Right renal pelvis (tissue), 4 donors: ENCODE data around the gene PAPSS2. TPM values are rescaled to one million over a fixed set of nuclear protein-coding genes. Genes with fewer than 3 reads are reported as not detected.
A peak's percentile ranks its signal among the peaks of the same experiment; 100 is the strongest.
"Not testable (repeated sequence)": the region's sequence is repeated elsewhere in the genome, so short reads cannot be mapped to it uniquely, and the experiment has no call there.

Source experiments
- DNase-seq, 4 donors: peaks; one replicate each; pipeline ENCODE4 v3.0.0-alpha.2; 2013; ENCODE audit warnings: low read depth in 4 of 4, low spot score in 3 of 4, missing footprints in 1 of 4
- polyA plus RNA-seq, 4 donors: library from polyadenylated mRNA; unstranded; fragments of 120-200 nt; gene quantifications; one replicate each; pipeline ENCODE4 v1.2.1, GENCODE V29; 2013; ENCODE audit not compliant: insufficient read length in 4 of 4

PAPSS2 gene
- polyA plus RNA-seq, 4 donors = 46.4 to 56.1 (median 51.5) TPM

DNA sequence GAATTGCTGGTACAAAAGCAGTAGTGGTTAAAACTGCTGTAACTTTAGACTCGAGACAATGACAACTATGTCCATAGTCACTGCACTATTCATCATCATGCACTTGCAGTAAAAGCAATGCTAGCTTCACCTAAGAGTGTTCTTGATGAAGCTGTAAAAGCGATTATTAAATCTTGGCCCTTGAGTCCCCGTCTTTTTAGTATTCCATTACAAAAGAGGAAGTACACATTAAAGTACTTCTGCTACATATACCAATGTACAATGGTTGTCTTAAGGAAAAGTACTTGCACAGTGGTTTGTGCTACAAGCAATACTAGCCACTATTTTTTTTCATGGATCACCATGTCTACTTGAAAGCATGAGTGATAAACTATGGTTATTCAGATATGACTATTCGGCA, 80.0 kb downstream of the PAPSS2 start:
- no peak for DNase-seq

DNA sequence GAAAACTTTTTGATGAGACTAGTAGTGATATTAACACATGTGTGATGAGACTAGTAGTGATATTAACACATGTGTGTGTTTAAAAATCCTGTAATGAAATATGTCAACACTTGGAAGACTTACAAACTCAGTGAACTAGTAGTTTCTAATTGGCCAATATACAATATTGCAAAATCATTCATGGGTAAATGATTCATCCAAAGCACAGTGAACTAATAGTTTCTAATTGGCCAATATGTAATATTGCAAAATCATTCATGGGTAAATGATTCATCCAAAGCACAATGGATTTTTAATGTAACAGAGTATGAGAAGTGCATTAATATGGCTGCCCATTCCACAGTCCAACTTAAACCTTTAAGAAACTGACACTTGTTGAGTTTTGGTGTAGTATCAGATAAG, 80.6 kb downstream of the PAPSS2 start:
- DNase-seq = no peak

DNA sequence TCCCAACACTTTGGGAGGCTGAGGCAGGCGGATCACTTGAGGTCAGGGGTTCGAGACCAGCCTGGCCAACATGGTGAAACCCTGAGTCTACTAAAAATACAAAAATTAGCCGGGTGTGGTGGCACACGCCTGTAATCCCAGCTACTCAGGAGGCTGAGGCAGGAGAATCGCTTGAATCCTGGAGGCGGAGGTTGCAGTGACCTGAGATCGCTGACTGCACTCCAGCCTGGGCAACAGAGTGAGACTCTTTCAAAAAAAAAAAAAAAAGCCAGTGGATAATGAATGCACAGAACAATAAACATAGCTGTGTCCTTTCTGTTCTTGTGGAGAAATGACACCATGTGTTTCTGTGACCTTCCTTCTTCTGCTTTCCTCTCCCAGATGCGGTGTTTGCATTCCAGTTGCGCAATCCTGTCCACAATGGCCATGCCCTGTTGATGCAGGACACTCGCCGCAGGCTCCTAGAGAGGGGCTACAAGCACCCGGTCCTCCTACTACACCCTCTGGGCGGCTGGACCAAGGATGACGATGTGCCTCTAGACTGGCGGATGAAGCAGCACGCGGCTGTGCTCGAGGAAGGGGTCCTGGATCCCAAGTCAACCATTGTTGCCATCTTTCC, 83.4 kb downstream of the PAPSS2 start:
- DNase-seq = not testable (repeated sequence)

DNA sequence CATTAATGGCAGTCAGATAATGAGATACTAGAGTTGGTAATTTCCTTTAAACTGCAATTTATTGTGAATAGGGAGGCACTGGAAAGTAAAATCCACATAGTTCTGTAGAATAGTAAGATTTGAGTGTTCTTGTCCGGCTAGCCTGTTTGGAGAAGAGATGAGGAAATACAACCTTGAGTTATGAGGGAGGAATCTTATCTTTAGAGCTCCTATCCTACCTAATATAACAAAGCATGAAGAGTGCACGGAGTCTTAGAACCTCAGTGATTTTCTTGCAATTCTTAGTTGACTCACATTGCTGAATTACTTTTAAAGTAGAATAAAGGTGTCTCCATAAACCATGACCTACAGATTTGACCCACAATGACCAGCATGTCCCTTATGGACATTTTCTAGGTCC, 84.9 kb downstream of the PAPSS2 start:
- no peak for DNase-seq

DNA sequence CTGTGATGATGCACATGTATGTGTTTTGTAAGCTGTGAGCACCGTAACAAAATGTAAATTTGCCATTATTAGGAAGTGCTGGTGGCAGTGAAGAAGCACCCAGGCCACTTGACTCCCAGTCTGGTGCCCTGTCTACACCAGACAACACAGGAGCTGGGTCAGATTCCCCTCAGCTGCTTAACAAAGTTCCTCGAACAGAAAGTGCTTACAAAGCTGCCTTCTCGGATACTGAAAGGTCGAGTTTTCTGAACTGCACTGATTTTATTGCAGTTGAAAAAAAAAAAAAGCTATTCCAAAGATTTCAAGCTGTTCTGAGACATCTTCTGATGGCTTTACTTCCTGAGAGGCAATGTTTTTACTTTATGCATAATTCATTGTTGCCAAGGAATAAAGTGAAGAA, 87.2 kb downstream of the PAPSS2 start:
- DNase-seq = no peak

DNA sequence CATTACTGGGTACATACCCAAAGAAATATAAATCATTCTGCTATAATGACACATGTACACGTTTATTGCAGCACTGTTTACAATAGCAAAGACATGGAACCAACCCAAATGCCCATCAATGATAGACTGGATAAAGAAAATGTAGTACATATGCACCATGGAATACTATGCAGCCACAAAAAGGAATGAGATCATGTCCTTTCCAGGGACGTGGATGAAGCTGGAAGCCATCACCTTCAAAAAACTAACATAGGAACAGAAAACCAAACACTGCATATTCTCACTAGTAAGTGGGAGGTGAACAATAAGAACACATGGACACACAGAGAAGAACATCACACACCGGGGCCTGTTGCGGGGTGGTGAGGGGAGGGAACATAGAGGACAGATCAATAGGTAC, 88.6 kb downstream of the PAPSS2 start:
- not testable (repeated sequence) for DNase-seq

DNA sequence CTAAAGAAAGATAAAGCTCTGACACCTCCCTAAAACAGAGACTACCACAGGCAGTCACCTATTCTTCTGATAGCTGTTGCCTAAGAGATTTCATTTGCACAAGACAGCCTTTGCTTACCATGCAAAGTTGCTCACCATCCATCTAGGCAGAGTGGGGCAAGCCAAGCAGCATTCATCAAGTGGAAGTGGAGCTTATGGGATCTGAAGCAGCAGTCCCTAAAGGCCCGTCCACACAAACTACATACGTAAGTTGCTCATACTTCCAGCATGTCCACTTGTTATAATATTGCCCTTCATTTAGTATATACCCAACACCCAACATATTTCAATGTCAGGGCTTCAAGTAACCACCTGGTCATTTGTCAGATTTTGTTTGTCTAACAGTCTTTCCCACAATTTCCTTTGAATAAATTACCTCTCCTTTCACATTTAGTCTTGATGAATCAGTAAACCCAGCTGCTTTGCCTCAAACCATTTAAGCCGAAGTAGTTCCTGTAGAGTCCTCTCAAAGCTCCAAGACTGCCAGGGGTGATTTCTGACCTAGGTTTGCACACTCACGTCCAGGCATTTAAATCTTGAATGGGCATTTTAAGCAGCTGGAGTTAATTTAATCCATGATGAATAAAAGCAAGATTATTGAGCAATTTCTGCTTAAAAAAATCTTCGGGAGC, 90.5 kb downstream of the PAPSS2 start:
- DNase-seq = peak in 2 of 4 donors; percentile 17 to 38

DNA sequence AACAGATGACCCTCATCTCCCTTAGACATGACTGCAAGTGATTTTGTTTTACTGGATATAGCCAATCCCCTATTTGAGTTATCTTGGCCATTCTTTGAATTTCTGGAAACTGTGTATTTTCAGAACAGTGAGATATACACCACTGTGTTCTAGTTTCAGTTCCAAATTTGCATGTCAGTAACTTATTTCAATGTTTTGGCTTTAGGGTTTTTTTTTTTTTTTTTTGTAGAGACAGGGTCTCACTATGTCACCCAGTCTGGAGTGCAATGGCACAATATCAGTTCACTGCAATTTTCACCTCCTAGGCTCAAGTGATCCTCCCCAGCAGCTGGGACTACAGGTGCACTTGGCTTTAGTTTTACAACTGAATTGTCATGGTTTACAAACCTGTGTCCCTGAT, 91.1 kb downstream of the PAPSS2 start:
- no peak for DNase-seq

DNA sequence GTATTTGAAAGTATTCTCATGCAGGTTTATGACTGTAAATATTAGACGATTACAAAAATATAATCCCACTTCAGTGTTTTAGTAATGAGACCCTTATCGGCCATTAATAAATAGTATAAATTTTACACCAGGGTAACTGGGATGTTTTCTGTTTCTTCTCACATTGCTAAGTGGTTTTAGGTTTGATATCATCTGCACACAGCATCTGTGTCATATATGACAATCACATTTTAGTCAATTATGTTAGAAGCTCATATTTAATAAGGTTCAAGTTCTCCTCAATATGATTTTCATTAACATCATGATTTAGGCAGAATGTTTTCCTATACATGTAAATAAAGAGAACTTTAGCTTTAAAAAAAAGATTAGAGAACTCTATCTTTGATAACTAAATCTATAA, 91.6 kb downstream of the PAPSS2 start:
- no peak for DNase-seq

DNA sequence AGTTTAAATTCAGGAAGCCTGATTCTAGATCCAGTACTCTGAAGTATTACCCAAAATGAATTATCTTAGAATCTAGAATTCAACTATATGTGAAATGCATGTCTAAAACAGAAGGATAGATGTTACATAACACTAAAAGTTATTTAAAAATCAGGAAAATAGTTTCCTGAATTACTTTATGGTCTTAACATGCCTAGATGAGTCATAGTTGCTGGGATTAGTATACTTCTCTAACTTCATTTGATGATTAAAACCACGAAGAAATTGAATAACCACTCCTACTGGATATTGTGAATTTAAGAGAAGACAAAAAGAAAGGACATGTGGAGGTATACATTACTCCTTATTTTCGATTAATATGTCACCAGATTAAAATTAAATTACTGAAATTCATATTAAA, 92.9 kb downstream of the PAPSS2 start:
- DNase-seq = no peak

DNA sequence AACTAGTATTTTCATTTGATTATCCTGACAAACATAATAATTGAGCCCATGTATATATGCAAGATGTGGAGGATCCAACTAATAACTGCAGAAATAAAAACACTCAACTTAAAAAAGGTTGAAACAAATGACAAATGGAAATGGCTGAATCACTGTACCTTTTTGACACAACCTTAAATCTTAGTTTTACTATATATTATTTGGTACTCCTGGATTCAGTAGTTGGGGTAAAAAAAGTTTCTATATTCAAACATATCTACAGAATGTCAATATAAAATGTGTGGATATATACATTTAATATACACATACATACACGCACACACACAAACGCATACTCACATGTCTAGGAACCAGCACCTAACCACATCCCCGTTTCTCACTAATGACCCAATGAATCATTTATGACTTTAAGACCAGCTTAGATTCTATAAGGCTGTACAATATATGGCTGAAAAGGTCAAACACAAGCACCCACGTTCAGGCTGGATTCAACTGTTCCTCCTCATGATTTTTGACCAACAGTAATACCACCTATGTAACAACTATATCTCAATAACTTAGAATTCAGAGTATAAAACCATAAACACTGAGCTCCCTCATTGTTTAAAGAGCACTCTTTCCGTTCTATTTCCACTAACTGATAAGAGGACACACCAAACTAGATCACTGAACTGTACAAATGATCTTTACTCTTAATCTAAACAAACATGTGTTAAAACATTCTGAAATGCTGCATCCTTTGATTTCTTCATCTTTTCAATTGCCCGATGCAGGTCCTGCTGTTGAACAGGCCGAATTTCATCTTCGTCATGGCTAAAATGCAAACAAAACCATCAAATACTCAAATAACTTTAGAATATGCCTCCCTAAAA, 94.6 kb downstream of the PAPSS2 start:
- DNase-seq = no peak

DNA sequence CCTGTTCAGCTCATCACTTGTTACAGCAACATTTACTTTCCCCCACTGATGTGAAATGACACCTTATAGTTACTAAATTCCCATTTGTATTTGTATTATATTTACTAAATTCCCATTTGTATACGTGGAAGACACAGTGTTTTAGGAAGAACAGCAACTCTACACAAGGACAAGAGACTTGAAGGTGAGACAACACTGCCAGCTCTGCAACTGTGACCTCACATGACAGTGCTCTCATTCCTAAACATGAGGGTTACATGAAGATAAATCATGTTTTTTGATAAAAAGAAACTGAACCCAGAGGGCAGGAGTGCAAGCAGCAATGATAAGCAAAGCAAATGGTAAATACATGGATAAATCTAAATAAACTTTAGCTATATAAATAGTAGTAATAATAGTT, 98.0 kb downstream of the PAPSS2 start:
- DNase-seq = no peak

DNA sequence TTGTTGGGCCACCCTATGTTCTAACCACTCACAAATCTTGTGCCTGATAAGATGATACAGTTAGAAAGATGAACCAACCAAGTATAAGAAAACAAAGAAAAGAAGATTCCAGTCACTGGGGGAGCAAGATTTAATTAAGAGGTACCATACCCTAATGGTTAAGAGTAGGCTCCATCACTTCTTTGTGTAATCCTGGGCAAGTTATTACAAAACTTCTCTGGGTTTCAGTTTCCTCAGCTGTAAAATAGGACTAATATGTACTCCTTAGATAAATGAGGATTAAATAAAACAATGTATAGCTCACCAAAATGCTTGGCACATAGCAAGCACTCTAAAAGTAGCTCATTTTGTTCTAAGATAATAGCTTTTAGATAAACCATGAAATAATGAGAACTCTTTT, 99.9 kb downstream of the PAPSS2 start:
- DNase-seq = no peak

DNA sequence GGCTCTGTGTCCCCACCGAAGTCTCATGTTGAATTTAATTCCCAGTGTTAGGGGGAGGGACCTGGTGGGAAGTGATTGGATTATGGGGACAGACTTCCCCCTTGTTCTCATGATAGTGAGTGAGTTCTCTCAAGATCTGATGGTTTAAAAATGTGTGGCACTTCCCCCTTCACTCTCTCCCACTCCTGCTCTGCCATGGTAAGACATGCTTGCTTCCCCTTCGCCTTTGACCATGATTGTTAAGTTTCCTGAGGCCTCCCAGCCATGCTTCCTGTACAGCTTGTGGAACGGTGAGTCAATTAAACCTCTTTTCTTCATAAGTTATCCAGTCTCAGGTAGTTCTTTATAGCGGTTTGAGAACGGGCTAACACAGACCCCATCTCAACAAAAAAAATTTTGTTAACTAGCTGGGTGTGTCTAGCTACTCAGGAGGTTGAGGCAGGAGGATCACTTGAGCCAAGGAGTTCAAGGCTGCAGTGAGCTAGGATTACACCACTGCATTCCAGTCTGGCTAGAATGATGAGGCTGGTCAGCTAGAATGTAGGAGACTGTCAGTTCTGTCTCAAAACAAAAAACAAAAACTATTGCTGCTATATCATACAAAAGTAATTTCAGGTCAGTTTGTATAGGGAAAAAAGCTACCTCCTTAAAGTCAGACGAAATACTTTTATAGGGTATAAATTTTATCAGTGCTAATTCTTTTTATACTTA, 100.7 kb downstream of the PAPSS2 start:
- DNase-seq = no peak

DNA sequence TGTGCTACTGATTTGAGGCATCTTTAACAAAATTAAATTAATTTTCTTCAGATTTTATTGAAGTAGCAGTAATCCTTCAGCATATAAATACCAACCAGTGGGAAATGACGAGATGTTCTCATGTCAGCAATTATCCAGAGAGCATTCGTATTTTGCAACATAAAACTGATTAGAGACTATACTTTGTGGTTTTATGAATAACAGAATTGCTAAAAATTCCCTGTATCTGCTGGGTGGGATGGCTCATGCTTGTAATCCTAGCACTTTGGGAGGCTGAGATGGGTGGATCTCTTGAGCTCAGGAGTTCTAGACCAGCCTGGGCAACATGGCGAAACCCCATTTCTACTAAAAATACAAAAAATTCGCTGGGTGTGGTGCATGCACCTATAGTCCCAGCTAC, 101.5 kb downstream of the PAPSS2 start:
- DNase-seq = no peak

DNA sequence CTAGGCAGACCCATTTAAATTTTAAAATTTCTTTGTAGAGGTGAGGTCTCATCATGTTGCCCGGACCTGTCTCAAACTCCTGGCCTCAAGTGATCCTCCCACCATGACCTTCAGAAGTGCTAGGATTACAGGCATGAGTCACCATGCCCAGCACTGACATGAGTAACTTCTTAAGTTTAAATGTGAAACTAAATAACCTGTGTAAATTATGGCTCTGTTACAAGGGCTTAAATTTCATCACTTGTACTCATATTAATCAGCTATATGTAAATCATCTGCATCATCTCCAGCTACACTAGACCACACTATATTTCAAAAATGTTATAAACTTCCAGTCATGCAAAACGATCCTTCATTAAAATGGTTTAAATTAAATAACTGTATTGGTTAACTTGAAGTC, 102.2 kb downstream of the PAPSS2 start:
- DNase-seq = no peak

DNA sequence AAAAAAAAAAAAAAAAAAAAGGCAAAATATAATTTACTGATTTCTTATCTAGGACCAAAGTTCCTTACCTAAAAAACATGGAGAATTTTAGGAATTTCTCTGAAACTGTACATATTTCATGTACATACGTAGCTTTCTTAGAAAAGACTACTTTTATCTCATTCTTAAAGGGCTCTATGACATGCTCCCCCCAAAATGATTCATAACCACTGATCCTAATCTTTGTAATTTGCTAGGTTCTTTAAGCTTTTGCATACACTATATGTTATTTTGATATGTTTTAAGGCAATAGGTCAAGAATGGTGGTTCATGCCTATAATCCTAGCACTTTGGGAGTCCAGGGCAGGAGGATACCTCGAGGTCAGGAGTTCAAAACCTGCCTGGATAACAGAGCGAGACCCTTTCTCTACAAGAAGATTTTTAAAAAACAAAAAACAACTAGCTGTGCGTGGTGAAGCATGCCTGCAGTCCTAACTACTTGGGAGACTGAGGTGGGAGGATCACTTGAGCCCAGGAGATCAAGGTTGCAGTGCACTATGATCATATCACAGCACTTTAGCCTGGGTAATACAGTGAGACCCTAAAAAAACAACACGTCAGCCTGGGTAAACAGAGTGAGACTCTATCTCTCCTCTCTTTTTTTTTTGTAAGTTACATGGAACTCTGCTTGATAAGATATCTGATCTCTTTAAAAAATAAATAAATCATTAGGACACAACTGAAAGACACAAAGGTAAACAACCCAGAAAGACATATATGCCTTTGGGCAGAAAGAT, 103.6 kb downstream of the PAPSS2 start:
- no peak for DNase-seq

DNA sequence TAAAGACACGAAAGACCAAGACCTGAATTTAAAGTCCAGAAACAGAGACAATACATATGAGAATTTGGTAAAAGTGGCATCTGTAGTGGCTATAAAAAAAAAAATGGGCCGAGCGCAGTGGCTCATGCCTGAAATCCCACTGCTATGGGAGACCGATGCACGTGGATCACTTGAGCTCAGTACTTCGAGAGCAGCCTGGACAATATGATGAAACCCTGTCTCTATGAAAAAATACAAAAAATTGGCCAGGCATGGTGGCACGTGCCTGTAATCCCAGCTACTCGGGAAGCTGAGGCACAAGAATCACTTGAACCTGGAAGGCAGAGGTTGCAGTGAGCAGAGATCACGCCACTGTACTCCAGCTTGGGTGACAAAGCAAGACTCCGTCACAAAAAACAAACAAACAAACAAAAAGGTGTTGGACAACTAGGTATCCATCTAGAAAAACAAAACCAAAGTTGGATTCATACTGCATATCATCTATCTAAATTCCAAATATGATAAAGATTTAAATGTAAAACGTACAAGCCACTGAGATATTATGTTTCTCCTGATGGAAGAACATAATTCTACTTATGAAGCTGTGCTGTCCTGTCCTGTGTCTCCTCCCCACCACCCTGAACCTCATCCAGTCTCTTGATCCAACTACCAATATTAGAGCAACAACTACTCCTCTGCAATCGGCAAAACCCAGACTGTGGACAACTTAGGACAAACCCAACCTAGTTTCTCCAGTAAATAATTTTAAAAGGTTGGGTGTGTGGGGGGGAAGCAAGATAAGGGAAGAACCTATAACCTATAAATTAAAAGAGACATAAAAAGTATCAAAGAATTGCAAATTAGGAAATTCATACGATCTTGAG, 104.6 kb downstream of the PAPSS2 start:
- no peak for DNase-seq

DNA sequence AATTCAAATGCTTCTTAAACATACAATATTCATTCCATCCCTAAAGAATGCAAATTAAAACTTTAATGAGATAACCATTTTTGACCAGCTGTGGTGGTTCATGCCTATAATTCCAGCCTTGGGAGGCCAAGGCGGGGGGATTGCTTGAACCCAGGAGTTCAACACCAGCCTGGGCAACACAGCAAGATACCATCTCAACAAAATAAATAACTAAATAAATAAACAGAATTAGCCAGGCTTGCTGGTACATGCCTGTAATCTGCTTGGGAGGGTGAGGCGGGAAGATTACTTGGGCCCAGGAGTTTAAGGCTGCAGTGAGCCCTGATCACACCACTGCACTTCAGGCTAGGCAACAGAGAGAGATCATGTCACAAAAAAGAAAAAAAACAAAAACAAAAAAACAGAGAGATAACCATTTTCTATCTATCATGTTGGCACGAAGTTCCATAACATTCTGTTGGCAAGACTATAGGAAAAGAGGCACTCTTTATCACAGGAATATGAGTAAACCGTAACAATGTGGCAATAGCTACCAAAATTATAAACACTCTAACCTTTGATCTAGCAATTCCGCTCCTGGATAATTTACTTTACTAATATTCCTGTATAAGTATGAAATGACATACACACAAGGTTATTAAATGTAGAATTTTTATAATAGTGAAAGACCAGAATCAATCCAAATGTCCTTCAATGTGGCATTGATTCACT, 106.1 kb downstream of the PAPSS2 start:
- DNase-seq = no peak
